Panc1 (cell line): Measurements from ENCODE around the gene MACF1.

ENCODE experiments used
- CTCF ChIP-seq: fragments of 450-650 bp; IDR thresholded peaks from 2 replicates; pipeline ENCODE4 v1.5.1; 2017; ENCODE audit warnings: mild to moderate bottlenecking
- POLR2AphosphoS5 ChIP-seq: IDR thresholded peaks from 2 replicates; pipeline ENCODE4 v1.6.1; 2012; ENCODE audit warnings: mild to moderate bottlenecking, low read depth, low read length, moderate library complexity
- REST ChIP-seq, 2 experiments: IDR thresholded peaks; 2 replicates each; pipeline ENCODE4 v1.6.1; 2011 to 2012; ENCODE audit warnings: low read depth in 2 of 2, control low read depth in 1 of 2, low read length in 1 of 2, mild to moderate bottlenecking in 1 of 2, moderate library complexity in 1 of 2; ENCODE audit not compliant: insufficient read depth in 1 of 2
- SIN3A ChIP-seq: IDR thresholded peaks from 2 replicates; pipeline ENCODE4 v1.6.1; 2012; ENCODE audit warnings: low read depth, mild to moderate bottlenecking, low read length, moderate library complexity, borderline replicate concordance; ENCODE audit not compliant: insufficient read depth
- TCF7L2 ChIP-seq: IDR thresholded peaks from 2 replicates; pipeline ENCODE4 v1.6.1; 2011; ENCODE audit warnings: mild to moderate bottlenecking, low read depth, low read length, inconsistent platforms

DNA sequence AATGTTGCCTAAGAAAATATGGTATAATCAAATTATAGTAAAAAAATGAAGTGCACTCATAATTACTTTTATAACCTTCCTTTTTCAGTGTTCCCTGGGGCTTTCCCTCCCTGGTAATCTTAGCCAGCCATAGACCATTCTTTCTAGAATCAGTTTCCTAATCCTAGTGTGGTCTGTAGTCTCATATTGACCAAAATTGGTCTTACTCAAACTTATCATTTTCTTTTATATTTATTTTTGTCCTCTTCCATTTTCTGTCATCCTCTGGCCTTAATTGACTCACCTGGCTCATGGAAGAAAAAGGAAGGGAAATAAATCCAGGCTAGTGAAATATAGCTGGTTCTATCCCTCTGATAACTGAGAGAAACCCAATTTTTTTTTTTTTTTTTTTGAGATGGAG lies 216.0 kb downstream of the MACF1 start:
- no peak for TF ChIP-seq CTCF
- TF ChIP-seq POLR2AphosphoS5, result no peak
- no peak for TF ChIP-seq SIN3A
- TF ChIP-seq REST (IDR thresholded peaks at IDR 0.05; ENCODE audit: insufficient read depth in 1 of 2, low read depth in 2 of 2, low read length in 1 of 2), result no peak
- TF ChIP-seq TCF7L2, result no peak
